B cell (primary cell): ENCODE measurements around the gene MAB21L4.

ENCODE experiments used
- CTCF ChIP-seq: fragments of 200-600 bp; IDR thresholded peaks from one replicate; pipeline ENCODE4 v1.8.0; 2022; ENCODE audit warnings: antibody characterized with exemption, mild to moderate bottlenecking
- EZH2 ChIP-seq: IDR thresholded peaks from 2 replicates; pipeline ENCODE4 v1.6.1; 2012; ENCODE audit warnings: borderline replicate concordance, low read depth, mild to moderate bottlenecking, moderate library complexity, low read length; ENCODE audit not compliant: insufficient read depth, poor library complexity, severe bottlenecking

DNA sequence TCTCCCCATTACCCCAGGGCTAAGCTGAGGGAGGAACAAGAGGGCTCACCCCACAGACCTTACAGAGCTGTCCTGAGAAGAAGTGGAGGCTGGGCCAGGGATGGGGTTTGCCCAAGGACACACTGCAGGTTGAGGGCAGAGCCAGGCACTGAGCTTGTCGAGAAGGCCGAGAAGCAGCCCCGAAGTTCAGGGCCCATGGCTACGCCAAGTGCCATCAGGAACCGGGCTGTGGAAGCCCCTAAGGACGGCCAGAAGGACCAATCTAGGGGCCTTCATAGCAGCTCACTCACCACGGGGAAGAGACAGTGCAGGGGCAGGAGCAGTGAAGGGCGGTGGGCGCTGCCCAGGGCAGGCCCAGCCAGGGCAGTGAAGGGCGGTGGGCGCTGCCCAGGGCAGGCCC is 45.9 kb downstream of the MAB21L4 start:
- TF ChIP-seq CTCF (no peak), EZH2 (no peak)
